ENCODE measurements around the gene MAD1L1. TPM values are rescaled to one million over a fixed set of nuclear protein-coding genes. Genes with fewer than 3 reads are reported as not detected.
A peak's percentile ranks its signal among the peaks of the same experiment; 100 is the strongest.

Gene MAD1L1
- total and polyA plus RNA-seq, 11 donors: 11.1 to 29.7 (median 20.9) TPM

DNA sequence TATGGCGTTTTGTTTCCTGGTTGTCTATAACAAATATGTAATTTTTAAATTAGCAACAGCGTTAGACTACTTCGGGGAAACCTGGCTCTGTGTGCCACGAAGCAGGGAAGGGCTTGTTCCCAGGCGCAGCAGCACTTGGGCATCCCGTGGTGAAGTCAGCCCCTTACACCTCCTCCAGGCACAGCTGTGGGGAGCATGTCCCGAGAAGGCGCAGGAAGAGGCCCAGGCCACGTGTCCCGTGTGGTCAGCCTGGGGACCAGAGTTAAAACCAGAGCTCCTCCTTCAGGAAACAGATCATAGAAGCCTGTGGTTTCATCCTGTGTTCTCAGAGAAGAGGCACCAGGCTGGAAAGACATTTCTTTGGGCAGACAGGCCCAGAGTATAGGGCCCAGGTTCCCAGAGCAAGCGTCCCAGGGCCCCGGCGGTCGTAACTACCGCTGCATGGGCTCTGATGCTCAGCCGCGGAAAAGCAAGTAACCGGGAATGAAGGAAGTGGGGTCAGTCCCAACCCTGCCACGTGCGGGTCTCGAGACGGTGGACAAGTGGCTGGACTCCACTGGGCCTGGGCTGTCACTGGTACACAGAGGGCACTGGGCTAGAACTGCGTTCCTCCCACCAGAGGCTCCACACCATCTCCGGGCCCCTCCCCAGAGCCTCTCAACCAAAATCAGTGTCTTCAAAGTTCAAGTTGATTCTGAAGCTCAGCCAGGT is 16.4 kb upstream of the MAD1L1 start:
- Histone ChIP-seq H3K27ac (peak overlapping the region in 7 of 12 donors; percentile 31 to 85 (median 59)), H3K9me3 (no peaks in the 10 kb centered on the region), H3K4me1 (peaks cover 0 to 37% (median 3%) of the 10 kb centered on the region in 12 donors), H3K36me3 (peaks cover 0 to 15% (median 0%) of the 10 kb centered on the region in 9 donors), H3K27me3 (no peaks in the 10 kb centered on the region), H3K4me3 (peak overlapping the region in 2 of 12 donors; percentile 15 to 32)
- intact Hi-C loops (cut with DNase I): loop anchor here in 9 of 10 donors (2.0 to 10.0 kb wide), 6 partner anchors 63 to 106 kb away; partner anchors contain the start of genes EIF3B (in 4 of the 9) and SNX8 (in 3 of the 9)
- peak; percentile 67 to 89 (median 82) for ATAC-seq
- peak; percentile 70 to 82 (median 77) for DNase-seq
- TF ChIP-seq, protein P1, sequence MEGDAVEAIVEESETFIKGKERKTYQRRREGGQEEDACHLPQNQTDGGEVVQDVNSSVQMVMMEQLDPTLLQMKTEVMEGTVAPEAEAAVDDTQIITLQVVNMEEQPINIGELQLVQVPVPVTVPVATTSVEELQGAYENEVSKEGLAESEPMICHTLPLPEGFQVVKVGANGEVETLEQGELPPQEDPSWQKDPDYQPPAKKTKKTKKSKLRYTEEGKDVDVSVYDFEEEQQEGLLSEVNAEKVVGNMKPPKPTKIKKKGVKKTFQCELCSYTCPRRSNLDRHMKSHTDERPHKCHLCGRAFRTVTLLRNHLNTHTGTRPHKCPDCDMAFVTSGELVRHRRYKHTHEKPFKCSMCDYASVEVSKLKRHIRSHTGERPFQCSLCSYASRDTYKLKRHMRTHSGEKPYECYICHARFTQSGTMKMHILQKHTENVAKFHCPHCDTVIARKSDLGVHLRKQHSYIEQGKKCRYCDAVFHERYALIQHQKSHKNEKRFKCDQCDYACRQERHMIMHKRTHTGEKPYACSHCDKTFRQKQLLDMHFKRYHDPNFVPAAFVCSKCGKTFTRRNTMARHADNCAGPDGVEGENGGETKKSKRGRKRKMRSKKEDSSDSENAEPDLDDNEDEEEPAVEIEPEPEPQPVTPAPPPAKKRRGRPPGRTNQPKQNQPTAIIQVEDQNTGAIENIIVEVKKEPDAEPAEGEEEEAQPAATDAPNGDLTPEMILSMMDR (IDR thresholded peaks at IDR 0.05): peak in 3 of 12 donors; percentile 26 to 34 (median 33)
- TF ChIP-seq POLR2A (IDR thresholded peaks at IDR 0.05): no peak
- WGBS, 4 donors: 35 to 48% (median 45%) methylated on average over 22 to 24 of the region's 24 CpGs

DNA sequence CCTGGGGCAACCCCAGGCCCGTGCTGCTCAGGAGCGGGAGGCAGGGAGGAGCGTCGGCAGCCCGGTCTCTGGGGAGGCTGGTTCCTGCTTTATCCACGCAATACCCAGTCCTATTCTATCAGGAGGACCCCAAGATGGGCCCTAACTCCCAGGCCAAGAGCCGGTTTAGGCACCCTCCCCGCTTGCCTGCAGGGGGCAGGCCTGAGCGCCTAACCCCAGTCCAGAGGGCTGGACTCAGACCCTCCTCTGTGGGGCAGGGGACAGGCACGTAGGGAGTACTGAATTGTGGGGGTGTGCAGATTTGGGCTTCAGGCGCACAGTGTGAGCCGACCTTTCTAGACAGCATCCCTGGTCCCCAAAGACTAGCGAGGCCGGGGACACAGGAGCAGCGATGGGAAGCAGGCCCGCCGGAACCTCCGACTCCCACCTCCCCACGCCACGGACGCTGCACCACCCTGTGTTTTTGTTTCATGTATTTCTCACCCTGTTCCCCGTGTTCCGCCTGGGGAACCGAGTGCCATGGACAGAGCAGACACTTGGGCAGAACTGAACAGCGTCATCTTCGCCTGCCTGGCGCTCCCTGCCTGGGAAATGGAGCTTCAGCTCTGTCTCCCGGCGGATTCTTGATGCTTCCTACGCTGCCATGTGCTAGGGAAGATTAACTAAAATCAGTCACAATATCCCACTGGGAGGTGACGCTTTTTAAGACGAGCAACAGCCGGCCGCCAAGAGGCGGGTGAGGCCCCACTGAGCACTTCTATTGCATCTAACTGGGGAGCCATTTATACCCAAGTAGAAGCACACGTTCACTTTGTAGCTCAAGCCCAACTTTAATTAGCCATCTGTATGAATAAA is 14.6 kb upstream of the MAD1L1 start:
- ATAC-seq: peak in 3 of 4 donors; percentile 25 to 50 (median 27)

DNA sequence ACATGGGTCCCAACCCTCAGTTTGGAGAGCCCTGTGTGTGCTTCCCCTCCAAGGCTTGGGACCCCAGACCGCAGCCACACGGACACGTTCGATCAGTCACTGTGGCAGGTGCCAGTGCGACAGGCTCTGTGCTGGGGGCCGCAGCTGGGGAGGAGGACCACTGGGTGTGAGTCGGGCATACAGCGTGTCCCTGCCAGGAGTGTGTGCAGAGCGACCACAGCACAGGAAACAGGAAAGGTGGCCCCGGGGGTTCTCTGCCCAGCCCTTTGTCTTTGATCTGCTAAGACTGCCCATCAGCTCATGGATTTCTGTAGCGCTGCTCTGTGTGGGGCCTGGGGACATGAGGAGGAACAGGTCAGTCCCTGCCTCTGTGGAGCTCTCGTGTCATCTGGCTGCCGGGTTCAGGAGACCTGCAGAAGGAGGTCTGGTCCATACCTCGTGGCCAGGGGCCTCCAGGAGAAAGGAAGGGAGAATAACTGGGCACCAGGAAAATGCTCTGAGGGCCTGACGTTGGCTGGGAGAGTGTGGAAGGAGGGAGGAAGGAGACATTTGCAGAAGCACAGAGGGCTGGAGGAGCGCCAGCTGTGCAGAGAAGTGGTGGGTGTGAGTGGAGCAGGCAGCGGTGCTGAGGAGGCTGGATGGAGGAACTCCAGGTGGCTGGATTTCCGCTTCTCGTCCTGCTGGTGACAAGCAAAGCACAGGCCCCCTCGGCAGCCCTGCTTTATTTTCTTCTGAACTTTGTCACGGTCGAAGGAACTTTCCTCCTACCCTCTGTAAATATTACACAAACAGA is 13.3 kb upstream of the MAD1L1 start:
- Histone ChIP-seq H3K27ac (no peak overlapping the region), H3K36me3 (no peaks in the 10 kb centered on the region), H3K4me1 (peaks cover 0 to 56% (median 14%) of the 10 kb centered on the region in 12 donors), H3K4me3 (no peak overlapping the region), H3K27me3 (no peaks in the 10 kb centered on the region), H3K9me3 (no peaks in the 10 kb centered on the region)
- intact Hi-C loops (cut with DNase I): loop anchor here in 9 of 10 donors (5.0 to 10.0 kb wide), 5 partner anchors 66 to 109 kb away; partner anchors contain the start of genes EIF3B (in 3 of the 9) and SNX8 (in 3 of the 9)
- 61 to 76% (median 70%) methylated on average over 22 of the region's 22 CpGs for WGBS, 4 donors
- TF ChIP-seq, protein P1 (IDR thresholded peaks at IDR 0.05): no peak
- TF ChIP-seq POLR2A (IDR thresholded peaks at IDR 0.05): no peak
- peak in 3 of 5 donors; percentile 39 to 78 (median 67) for DNase-seq
- no peak for ATAC-seq

More for the DNA sequence above, 14.6 kb upstream of the MAD1L1 start:
- DNase-seq: no peak
- Histone ChIP-seq H3K9me3 (no peaks in the 10 kb centered on the region), H3K4me3 (peak overlapping the region in 1 of 12 donors; percentile 18), H3K4me1 (peaks cover 0 to 50% (median 9%) of the 10 kb centered on the region in 12 donors), H3K27me3 (no peaks in the 10 kb centered on the region), H3K27ac (no peak overlapping the region), H3K36me3 (peaks cover 0 to 5% (median 0%) of the 10 kb centered on the region in 9 donors)
- TF ChIP-seq, protein P1 (IDR thresholded peaks at IDR 0.05): peak; percentile 45 to 70 (median 60)
- no peak for TF ChIP-seq POLR2A (IDR thresholded peaks at IDR 0.05)
- WGBS, 4 donors: 61 to 68% (median 67%) methylated on average over 31 to 36 of the region's 36 CpGs
- intact Hi-C loops (cut with DNase I): loop anchor here in 9 of 10 donors (5.0 to 10.0 kb wide), 5 partner anchors 65 to 107 kb away; partner anchors contain the start of genes EIF3B (in 3 of the 9) and SNX8 (in 3 of the 9)
